HEK293 (cell line): Measurements from ENCODE around the gene PHF10.
A peak's percentile ranks its signal among the peaks of the same experiment; 100 is the strongest.

Experiments used
- HOXA7 ChIP-seq: sonication (generic); formaldehyde crosslinking; IDR thresholded peaks from 2 replicates; pipeline ENCODE4 v1.8.1; 2022; ENCODE audit warnings: missing genetic modification reagents, borderline replicate concordance
- IKZF3 ChIP-seq: fragments of 450-650 bp; IDR thresholded peaks from 2 replicates; pipeline ENCODE4 v1.5.0; 2018; ENCODE audit warnings: missing biosample characterization, mild to moderate bottlenecking, missing genetic modification characterization, moderate library complexity
- KLF10 ChIP-seq: fragments of 450-650 bp; IDR thresholded peaks from 2 replicates; pipeline ENCODE4 v1.5.1; 2018; ENCODE audit warnings: missing biosample characterization, mild to moderate bottlenecking, missing genetic modification characterization
- MEIS1 ChIP-seq: sonication (generic); formaldehyde crosslinking; IDR thresholded peaks from 2 replicates; pipeline ENCODE4 v1.8.1; 2022; ENCODE audit warnings: missing genetic modification reagents, mild to moderate bottlenecking, borderline replicate concordance
- REPIN1 ChIP-seq: fragments of 450-650 bp; formaldehyde crosslinking; IDR thresholded peaks from 2 replicates; pipeline ENCODE4 v1.5.1; 2017; ENCODE audit warnings: missing biosample characterization, missing genetic modification characterization, low read depth
- SP2 ChIP-seq: fragments of 450-650 bp; formaldehyde crosslinking; IDR thresholded peaks from 2 replicates; pipeline ENCODE4 v1.5.1; 2016; ENCODE audit warnings: missing biosample characterization, missing genetic modification characterization
- ZBTB17 ChIP-seq: fragments of 450-650 bp; formaldehyde crosslinking; IDR thresholded peaks from 2 replicates; pipeline ENCODE4 v1.5.1; 2016; ENCODE audit warnings: missing biosample characterization, missing genetic modification characterization
- ZBTB48 ChIP-seq: fragments of 450-650 bp; formaldehyde crosslinking; IDR thresholded peaks from 2 replicates; pipeline ENCODE4 v1.5.1; 2016; ENCODE audit warnings: missing biosample characterization, missing genetic modification characterization
- ZEB2 ChIP-seq: fragments of 450-650 bp; formaldehyde crosslinking; IDR thresholded peaks from 2 replicates; pipeline ENCODE4 v1.5.1; 2016; ENCODE audit warnings: missing biosample characterization, missing genetic modification characterization
- ZNF335 ChIP-seq: fragments of 450-650 bp; formaldehyde crosslinking; conservative IDR thresholded peaks from 2 replicates; pipeline ENCODE4 v1.5.1; 2016; ENCODE audit warnings: missing biosample characterization, missing genetic modification characterization
- ZNF423 ChIP-seq: fragments of 450-650 bp; formaldehyde crosslinking; IDR thresholded peaks from 2 replicates; pipeline ENCODE4 v1.5.1; 2016; ENCODE audit warnings: missing biosample characterization, missing genetic modification characterization
- ZNF501 ChIP-seq: fragments of 450-650 bp; formaldehyde crosslinking; IDR thresholded peaks from 2 replicates; pipeline ENCODE4 v1.5.1; 2016; ENCODE audit warnings: missing biosample characterization, missing genetic modification characterization
- ZNF518A ChIP-seq: fragments of 450-650 bp; formaldehyde crosslinking; conservative IDR thresholded peaks from 2 replicates; pipeline ENCODE4 v1.5.1; 2016; ENCODE audit warnings: low read depth, missing biosample characterization, missing genetic modification characterization
- ZNF629 ChIP-seq: fragments of 450-650 bp; formaldehyde crosslinking; IDR thresholded peaks from 2 replicates; pipeline ENCODE4 v1.5.1; 2017; ENCODE audit warnings: missing biosample characterization, missing genetic modification characterization
- ZNF658 ChIP-seq: fragments of 450-650 bp; formaldehyde crosslinking; IDR thresholded peaks from 2 replicates; pipeline ENCODE4; 2016; ENCODE audit warnings: missing biosample characterization, missing genetic modification characterization
- ZNF692 ChIP-seq: fragments of 450-650 bp; formaldehyde crosslinking; IDR thresholded peaks from 2 replicates; pipeline ENCODE4 v1.5.1; 2016; ENCODE audit warnings: missing biosample characterization, missing genetic modification characterization
- ZNF76 ChIP-seq: fragments of 450-650 bp; formaldehyde crosslinking; IDR thresholded peaks from 2 replicates; pipeline ENCODE4; 2016; ENCODE audit warnings: low read depth, missing biosample characterization, missing genetic modification characterization, borderline replicate concordance
- ZNF777 ChIP-seq: fragments of 450-650 bp; formaldehyde crosslinking; IDR thresholded peaks from 2 replicates; pipeline ENCODE4 v1.5.1; 2017; ENCODE audit warnings: missing biosample characterization, missing genetic modification characterization, borderline replicate concordance
- TF ChIP-seq, protein P1 (sequence below): fragments of 450-650 bp; formaldehyde crosslinking; IDR thresholded peaks from 2 replicates; pipeline ENCODE4 v1.5.1; 2016; ENCODE audit warnings: missing biosample characterization, missing genetic modification characterization, borderline replicate concordance
- TF ChIP-seq, protein P2 (sequence below): fragments of 450-650 bp; formaldehyde crosslinking; IDR thresholded peaks from 2 replicates; pipeline ENCODE4 v1.5.1; 2016; ENCODE audit warnings: missing biosample characterization, missing genetic modification characterization
- TF ChIP-seq, protein P3 (sequence below): fragments of 450-650 bp; formaldehyde crosslinking; IDR thresholded peaks from 2 replicates; pipeline ENCODE4 v1.5.1; 2016; ENCODE audit warnings: missing biosample characterization, missing genetic modification characterization
- TF ChIP-seq, protein P4 (sequence below): fragments of 450-650 bp; formaldehyde crosslinking; IDR thresholded peaks from 2 replicates; pipeline ENCODE4 v1.5.1; 2016; ENCODE audit warnings: missing biosample characterization, missing genetic modification characterization

Gene PHF10

GRCh38 chr6:169701954-169702839, 22.1 kb downstream of the PHF10 start, which contains the start of the genes C6orf120 and WDR27 (continued):
- peak; percentile 38; the same call in 1 of the 2 replicates for TF ChIP-seq ZNF777 (tag by site-specific recombination)
- TF ChIP-seq ZNF629 (tag by site-specific recombination) = peak; percentile 76
- TF ChIP-seq, protein P1, sequence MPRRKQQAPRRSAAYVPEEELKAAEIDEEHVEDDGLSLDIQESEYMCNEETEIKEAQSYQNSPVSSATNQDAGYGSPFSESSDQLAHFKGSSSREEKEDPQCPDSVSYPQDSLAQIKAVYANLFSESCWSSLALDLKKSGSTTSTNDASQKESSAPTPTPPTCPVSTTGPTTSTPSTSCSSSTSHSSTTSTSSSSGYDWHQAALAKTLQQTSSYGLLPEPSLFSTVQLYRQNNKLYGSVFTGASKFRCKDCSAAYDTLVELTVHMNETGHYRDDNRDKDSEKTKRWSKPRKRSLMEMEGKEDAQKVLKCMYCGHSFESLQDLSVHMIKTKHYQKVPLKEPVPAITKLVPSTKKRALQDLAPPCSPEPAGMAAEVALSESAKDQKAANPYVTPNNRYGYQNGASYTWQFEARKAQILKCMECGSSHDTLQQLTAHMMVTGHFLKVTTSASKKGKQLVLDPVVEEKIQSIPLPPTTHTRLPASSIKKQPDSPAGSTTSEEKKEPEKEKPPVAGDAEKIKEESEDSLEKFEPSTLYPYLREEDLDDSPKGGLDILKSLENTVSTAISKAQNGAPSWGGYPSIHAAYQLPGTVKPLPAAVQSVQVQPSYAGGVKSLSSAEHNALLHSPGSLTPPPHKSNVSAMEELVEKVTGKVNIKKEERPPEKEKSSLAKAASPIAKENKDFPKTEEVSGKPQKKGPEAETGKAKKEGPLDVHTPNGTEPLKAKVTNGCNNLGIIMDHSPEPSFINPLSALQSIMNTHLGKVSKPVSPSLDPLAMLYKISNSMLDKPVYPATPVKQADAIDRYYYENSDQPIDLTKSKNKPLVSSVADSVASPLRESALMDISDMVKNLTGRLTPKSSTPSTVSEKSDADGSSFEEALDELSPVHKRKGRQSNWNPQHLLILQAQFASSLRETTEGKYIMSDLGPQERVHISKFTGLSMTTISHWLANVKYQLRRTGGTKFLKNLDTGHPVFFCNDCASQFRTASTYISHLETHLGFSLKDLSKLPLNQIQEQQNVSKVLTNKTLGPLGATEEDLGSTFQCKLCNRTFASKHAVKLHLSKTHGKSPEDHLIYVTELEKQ = no peak
- peak; percentile 65 for TF ChIP-seq ZBTB17 (tag by site-specific recombination)
- TF ChIP-seq ZEB2 = 0 out of 2 replicates have a peak, but pooled peaks have one; percentile 33
- no peak for TF ChIP-seq IKZF3 (tag by site-specific recombination)
- TF ChIP-seq ZNF76 = peak; percentile 28; the same call in 1 of the 2 replicates
- peak; percentile 59 for TF ChIP-seq ZNF335 (tag by site-specific recombination)
- TF ChIP-seq, protein P2, sequence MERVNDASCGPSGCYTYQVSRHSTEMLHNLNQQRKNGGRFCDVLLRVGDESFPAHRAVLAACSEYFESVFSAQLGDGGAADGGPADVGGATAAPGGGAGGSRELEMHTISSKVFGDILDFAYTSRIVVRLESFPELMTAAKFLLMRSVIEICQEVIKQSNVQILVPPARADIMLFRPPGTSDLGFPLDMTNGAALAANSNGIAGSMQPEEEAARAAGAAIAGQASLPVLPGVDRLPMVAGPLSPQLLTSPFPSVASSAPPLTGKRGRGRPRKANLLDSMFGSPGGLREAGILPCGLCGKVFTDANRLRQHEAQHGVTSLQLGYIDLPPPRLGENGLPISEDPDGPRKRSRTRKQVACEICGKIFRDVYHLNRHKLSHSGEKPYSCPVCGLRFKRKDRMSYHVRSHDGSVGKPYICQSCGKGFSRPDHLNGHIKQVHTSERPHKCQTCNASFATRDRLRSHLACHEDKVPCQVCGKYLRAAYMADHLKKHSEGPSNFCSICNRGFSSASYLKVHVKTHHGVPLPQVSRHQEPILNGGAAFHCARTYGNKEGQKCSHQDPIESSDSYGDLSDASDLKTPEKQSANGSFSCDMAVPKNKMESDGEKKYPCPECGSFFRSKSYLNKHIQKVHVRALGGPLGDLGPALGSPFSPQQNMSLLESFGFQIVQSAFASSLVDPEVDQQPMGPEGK (tag by site-specific recombination) = peak; percentile 65
- peak; percentile 81 for TF ChIP-seq ZNF518A (tag by site-specific recombination)
- TF ChIP-seq ZNF692 (tag by site-specific recombination) = 0 out of 2 replicates have a peak, but pooled peaks have one; percentile 9
- TF ChIP-seq ZBTB48 (tag by site-specific recombination) = no peak
- peak; percentile 94 for TF ChIP-seq SP2 (tag by site-specific recombination)
- TF ChIP-seq HOXA7 = no peak
- TF ChIP-seq KLF10 = peak; percentile 83
- peak; percentile 67; the same call in 1 of the 2 replicates for TF ChIP-seq ZNF501 (tag by site-specific recombination)
- peak; percentile 84 for TF ChIP-seq ZNF423
- TF ChIP-seq ZNF658 (tag by site-specific recombination) = no peak
- TF ChIP-seq, protein P3, sequence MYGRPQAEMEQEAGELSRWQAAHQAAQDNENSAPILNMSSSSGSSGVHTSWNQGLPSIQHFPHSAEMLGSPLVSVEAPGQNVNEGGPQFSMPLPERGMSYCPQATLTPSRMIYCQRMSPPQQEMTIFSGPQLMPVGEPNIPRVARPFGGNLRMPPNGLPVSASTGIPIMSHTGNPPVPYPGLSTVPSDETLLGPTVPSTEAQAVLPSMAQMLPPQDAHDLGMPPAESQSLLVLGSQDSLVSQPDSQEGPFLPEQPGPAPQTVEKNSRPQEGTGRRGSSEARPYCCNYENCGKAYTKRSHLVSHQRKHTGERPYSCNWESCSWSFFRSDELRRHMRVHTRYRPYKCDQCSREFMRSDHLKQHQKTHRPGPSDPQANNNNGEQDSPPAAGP (tag by site-specific recombination) = peak; percentile 53; the same call in 1 of the 2 replicates
- TF ChIP-seq MEIS1 (CRISPR knock-in tag) = no peak
- TF ChIP-seq, protein P4, sequence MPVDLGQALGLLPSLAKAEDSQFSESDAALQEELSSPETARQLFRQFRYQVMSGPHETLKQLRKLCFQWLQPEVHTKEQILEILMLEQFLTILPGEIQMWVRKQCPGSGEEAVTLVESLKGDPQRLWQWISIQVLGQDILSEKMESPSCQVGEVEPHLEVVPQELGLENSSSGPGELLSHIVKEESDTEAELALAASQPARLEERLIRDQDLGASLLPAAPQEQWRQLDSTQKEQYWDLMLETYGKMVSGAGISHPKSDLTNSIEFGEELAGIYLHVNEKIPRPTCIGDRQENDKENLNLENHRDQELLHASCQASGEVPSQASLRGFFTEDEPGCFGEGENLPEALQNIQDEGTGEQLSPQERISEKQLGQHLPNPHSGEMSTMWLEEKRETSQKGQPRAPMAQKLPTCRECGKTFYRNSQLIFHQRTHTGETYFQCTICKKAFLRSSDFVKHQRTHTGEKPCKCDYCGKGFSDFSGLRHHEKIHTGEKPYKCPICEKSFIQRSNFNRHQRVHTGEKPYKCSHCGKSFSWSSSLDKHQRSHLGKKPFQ = no peak
- no peak for TF ChIP-seq REPIN1 (tag by site-specific recombination)
